ENCODE measurements around the gene MRPL52. TPM values are rescaled to one million over a fixed set of nuclear protein-coding genes. Genes with fewer than 3 reads are reported as not detected.
A peak's percentile ranks its signal among the peaks of the same experiment; 100 is the strongest.
"Not testable (repeated sequence)": the region's sequence is repeated elsewhere in the genome, so short reads cannot be mapped to it uniquely, and the experiment has no call there.

The MRPL52 gene
- total RNA-seq, 4 donors from 2014 or later = 27.0 to 64.5 (median 37.2) TPM

DNA sequence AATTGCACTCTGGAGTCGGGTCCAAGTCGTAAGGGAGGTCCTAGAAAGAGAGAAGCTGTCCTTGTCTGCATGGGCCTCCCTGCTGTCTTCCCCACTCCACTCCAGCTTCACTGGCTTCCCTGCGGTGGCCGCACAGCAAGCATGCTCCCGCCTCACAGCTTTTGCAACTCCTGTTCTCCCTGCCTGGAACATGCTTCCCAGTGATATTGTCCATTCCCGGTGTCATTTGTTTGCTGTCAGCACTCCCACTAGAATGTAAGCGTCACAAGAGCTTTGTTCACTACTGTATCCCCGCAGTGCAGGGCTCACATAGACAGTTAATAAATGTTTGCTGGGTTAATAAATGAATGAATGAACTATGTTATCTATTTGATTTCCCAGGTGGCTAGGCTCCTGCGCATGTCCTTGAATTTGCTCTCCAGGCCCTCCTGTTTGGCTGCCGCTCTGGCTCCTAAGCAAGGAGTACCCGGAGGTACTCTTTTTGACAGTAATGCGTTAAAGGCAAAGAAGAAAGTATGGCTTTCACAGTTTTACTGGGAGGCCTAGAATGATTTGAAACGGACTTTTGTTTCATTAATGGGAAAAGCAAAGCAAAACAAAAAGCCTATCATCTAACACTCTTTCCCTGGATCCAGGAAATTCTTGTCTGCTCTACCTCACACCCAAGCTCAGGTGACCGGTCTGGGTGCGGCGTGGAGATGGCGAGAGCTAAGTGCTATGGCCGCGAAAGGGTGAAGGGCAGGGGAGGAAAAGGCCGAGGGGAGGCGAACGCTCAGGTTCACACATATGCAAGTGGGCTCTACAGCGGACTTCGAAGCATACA lies 8.3 kb upstream of the MRPL52 start:
- TF ChIP-seq POLR2AphosphoS5 (IDR thresholded peaks at IDR 0.05) (no peak), POLR2A (IDR thresholded peaks at IDR 0.05; ENCODE audit: low read depth) (no peak), EP300 (IDR thresholded peaks at IDR 0.05) (no peak)
- TF ChIP-seq, protein P1, sequence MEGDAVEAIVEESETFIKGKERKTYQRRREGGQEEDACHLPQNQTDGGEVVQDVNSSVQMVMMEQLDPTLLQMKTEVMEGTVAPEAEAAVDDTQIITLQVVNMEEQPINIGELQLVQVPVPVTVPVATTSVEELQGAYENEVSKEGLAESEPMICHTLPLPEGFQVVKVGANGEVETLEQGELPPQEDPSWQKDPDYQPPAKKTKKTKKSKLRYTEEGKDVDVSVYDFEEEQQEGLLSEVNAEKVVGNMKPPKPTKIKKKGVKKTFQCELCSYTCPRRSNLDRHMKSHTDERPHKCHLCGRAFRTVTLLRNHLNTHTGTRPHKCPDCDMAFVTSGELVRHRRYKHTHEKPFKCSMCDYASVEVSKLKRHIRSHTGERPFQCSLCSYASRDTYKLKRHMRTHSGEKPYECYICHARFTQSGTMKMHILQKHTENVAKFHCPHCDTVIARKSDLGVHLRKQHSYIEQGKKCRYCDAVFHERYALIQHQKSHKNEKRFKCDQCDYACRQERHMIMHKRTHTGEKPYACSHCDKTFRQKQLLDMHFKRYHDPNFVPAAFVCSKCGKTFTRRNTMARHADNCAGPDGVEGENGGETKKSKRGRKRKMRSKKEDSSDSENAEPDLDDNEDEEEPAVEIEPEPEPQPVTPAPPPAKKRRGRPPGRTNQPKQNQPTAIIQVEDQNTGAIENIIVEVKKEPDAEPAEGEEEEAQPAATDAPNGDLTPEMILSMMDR (IDR thresholded peaks at IDR 0.05) = no peak
- WGBS = 88% methylated on average over 24 of the region's 24 CpGs
- Histone ChIP-seq H3K4me1 (peaks cover 20 to 55% (median 47%) of the 10 kb centered on the region in 4 donors), H3K9me3 (no peaks in the 10 kb centered on the region), H3K27ac (replicated peaks in 1 of 4) (peak overlapping the region in 2 of 4 donors; percentile 77 to 84), H3K4me3 (no peak overlapping the region), H3K27me3 (no peaks in the 10 kb centered on the region), H3K36me3 (no peaks in the 10 kb centered on the region)
- DNase-seq (ENCODE audit: extremely low spot score) = no peak
- intact Hi-C loops (cut with DNase I) = loop anchor here (1.0 to 5.0 kb wide), 2 partner anchors 32 to 264 kb away; no protein-coding TSS in a partner anchor

GRCh38 chr14:22822016-22822570 lies 7.6 kb upstream of the MRPL52 start:
- Histone ChIP-seq H3K27ac (replicated peaks in 1 of 4) (peak overlapping the region; percentile 65 to 84 (median 75)), H3K4me1 (peaks cover 20 to 55% (median 47%) of the 10 kb centered on the region in 4 donors), H3K36me3 (no peaks in the 10 kb centered on the region), H3K9me3 (no peaks in the 10 kb centered on the region), H3K4me3 (peak overlapping the region; percentile 52 to 67 (median 55)), H3K27me3 (no peaks in the 10 kb centered on the region)
- DNase-seq (ENCODE audit: extremely low spot score) = no peak
- intact Hi-C loops (cut with DNase I) = loop anchor here (1.0 to 5.0 kb wide), 2 partner anchors 31 to 265 kb away; no protein-coding TSS in a partner anchor
- WGBS = 65% methylated on average over 23 of the region's 32 CpGs
- no peak for TF ChIP-seq EP300 (IDR thresholded peaks at IDR 0.05)
- TF ChIP-seq, protein P1 (IDR thresholded peaks at IDR 0.05) = no peak
- TF ChIP-seq POLR2A (IDR thresholded peaks at IDR 0.05; ENCODE audit: low read depth) = no peak
- no peak for TF ChIP-seq POLR2AphosphoS5 (IDR thresholded peaks at IDR 0.05)

GRCh38 chr14:22822571-22823098 lies 7.1 kb upstream of the MRPL52 start:
- H3K36me3 ChIP-seq = no peaks in the 10 kb centered on the region
- H3K4me3 ChIP-seq = peak overlapping the region; percentile 52 to 67 (median 55)
- WGBS = 5% methylated on average over 31 of the region's 34 CpGs
- no peaks in the 10 kb centered on the region for H3K9me3 ChIP-seq
- peak; percentile 95 for DNase-seq (ENCODE audit: extremely low spot score)
- peak overlapping the region; percentile 65 to 84 (median 75) for H3K27ac ChIP-seq (replicated peaks in 1 of 4)
- H3K27me3 ChIP-seq = no peaks in the 10 kb centered on the region
- H3K4me1 ChIP-seq = peaks cover 20 to 55% (median 47%) of the 10 kb centered on the region in 4 donors
- TF ChIP-seq, protein P1 (IDR thresholded peaks at IDR 0.05) = peak; percentile 89 to 94 (median 90)
- TF ChIP-seq POLR2A (IDR thresholded peaks at IDR 0.05; ENCODE audit: low read depth) = no peak
- intact Hi-C loops (cut with DNase I) = loop anchor here (1.0 to 5.0 kb wide), 2 partner anchors 31 to 265 kb away; no protein-coding TSS in a partner anchor

DNA sequence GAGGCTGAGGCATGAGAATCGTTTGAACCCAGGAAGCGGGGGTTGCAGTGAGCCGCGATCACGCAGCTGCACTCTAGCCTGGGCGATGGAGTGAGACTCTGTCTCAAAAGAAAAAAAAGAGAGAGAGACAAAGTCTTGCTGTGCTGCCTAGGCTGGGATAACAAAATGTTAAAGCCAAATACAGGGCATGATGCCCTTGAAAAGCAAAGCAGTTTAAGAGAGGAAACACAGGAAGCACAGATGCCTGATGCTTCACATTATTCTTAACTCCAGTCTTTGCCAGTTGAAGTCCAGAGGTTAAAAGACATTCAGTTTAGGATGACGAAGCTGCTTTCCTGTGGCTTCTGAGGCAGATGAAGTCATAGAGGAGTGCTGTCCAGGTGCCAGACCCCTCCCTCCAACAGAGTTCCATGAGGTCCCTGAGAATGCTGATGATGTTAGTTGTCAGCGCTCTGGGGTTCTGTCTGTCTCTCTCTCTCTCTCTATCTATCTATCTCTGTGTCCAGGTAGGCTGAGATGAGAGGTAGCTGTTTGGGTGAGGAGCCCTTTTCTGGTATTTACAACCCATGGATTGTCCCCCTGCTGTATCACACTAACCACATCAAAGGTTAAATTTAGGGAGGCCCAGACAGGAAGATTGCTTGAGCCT lies 4.9 kb upstream of the MRPL52 start:
- intact Hi-C loops (cut with DNase I) = loop anchor here (5.0 kb wide), 1 partner anchor 268 kb away; no protein-coding TSS in a partner anchor
- TF ChIP-seq EP300 (IDR thresholded peaks at IDR 0.05) (no peak), POLR2AphosphoS5 (IDR thresholded peaks at IDR 0.05) (peak in 1 of 2 donors; percentile 27)
- Histone ChIP-seq H3K27me3 (no peaks in the 10 kb centered on the region), H3K9me3 (no peaks in the 10 kb centered on the region), H3K36me3 (no peaks in the 10 kb centered on the region), H3K4me1 (peaks cover 17 to 41% (median 39%) of the 10 kb centered on the region in 4 donors), H3K27ac (replicated peaks in 1 of 4) (peak overlapping the region in 2 of 4 donors; percentile 33 to 84), H3K4me3 (no peak overlapping the region)
- no peak for DNase-seq (ENCODE audit: extremely low spot score)
- WGBS = 46% methylated on average over 7 of the region's 8 CpGs

- H3K9me3 ChIP-seq; intact Hi-C loops (cut with DNase I): not testable (repeated sequence)
Observed at GRCh38 chr14:22829076-22829660, 519 bp upstream of the MRPL52 start.

More at GRCh38 chr14:22829076-22829660, 519 bp upstream of the MRPL52 start:
- DNase-seq (ENCODE audit: extremely low spot score); H3K27me3 ChIP-seq: not testable (repeated sequence)
- Histone ChIP-seq H3K27ac (replicated peaks in 1 of 4) (peak overlapping the region; percentile 79 to 88 (median 80)), H3K36me3 (peaks cover 7 to 15% (median 12%) of the 10 kb centered on the region in 4 donors), H3K4me3 (peak overlapping the region; percentile 76 to 88 (median 81)), H3K4me1 (peaks cover 16 to 27% (median 23%) of the 10 kb centered on the region in 4 donors)
- WGBS = 79% methylated on average over 11 of the region's 12 CpGs

Data from esophagus muscularis mucosa (tissue), 4 donors.